ENCODE results near the gene AIPL1. TPM values are rescaled to one million over a fixed set of nuclear protein-coding genes. Genes with fewer than 3 reads are reported as not detected.

AIPL1 gene
- total and polyA plus RNA-seq, 2 of the 13 experiments (the other 11 are each of a cell fraction or from before 2014, with no cell fraction given): not detected

- TF ChIP-seq AHDC1 (CRISPR knock-in tag; IDR thresholded peaks at IDR 0.05; ENCODE audit: borderline replicate concordance) (peak; percentile 56; the same call in 1 of the 2 replicates), MIXL1 (CRISPR knock-in tag; IDR thresholded peaks at IDR 0.05) (peak; percentile 46; the same call in 1 of the 2 replicates), CREBL2 (CRISPR knock-in tag; IDR thresholded peaks at IDR 0.05; ENCODE audit: borderline replicate concordance) (no peak), ZNF331 (CRISPR knock-in tag; IDR thresholded peaks at IDR 0.05) (0 out of 2 replicates have a peak, but pooled peaks have one; percentile 9), POLR2A (IDR thresholded peaks at IDR 0.05; ENCODE audit: insufficient read depth in 1 of 2, low read depth in 2 of 2, low read length in 2 of 2) (peak in 1 of 2 experiments; percentile 45; a peak in 1 of 4 replicates), ZFX (CRISPR knock-in tag; IDR thresholded peaks at IDR 0.05; ENCODE audit: low read depth) (peak; percentile 13; the same call in 1 of the 2 replicates), CBFB (CRISPR knock-in tag; IDR thresholded peaks at IDR 0.05) (peak; percentile 84), ZNF263 (CRISPR knock-in tag; IDR thresholded peaks at IDR 0.05) (no peak), NR2F6 (IDR thresholded peaks at IDR 0.05) (peak; percentile 75), NR2F6 (CRISPR knock-in tag; IDR thresholded peaks at IDR 0.05) (0 out of 2 replicates have a peak, but pooled peaks have one; percentile 65), HOXA5 (CRISPR knock-in tag; IDR thresholded peaks at IDR 0.05) (no peak), NONO (IDR thresholded peaks at IDR 0.05) (no peak), NONO (CRISPR knock-in tag; conservative IDR thresholded peaks at IDR 0.05) (peak; percentile 47; the same call in 1 of the 2 replicates), RARA (CRISPR knock-in tag; IDR thresholded peaks at IDR 0.05) (peak; percentile 54; the same call in 1 of the 2 replicates), ATF3 (CRISPR knock-in tag; IDR thresholded peaks at IDR 0.05) (no peak), AKAP8 (CRISPR knock-in tag; IDR thresholded peaks at IDR 0.05) (no peak), JUN (CRISPR knock-in tag; IDR thresholded peaks at IDR 0.05) (no peak), SMAD3 (CRISPR knock-in tag; IDR thresholded peaks at IDR 0.05) (no peak), REPIN1 (CRISPR knock-in tag; IDR thresholded peaks at IDR 0.05; ENCODE audit: borderline replicate concordance, low read depth) (0 out of 2 replicates have a peak, but pooled peaks have one; percentile 38), ISX (CRISPR knock-in tag; conservative IDR thresholded peaks at IDR 0.05) (no peak), RFXAP (CRISPR knock-in tag; IDR thresholded peaks at IDR 0.05; ENCODE audit: borderline replicate concordance) (no peak), RXRB (CRISPR knock-in tag; IDR thresholded peaks at IDR 0.05; ENCODE audit: borderline replicate concordance) (0 out of 2 replicates have a peak, but pooled peaks have one; percentile 28), KMT2A (CRISPR knock-in tag; IDR thresholded peaks at IDR 0.05) (no peak), TBX2 (CRISPR knock-in tag; IDR thresholded peaks at IDR 0.05; ENCODE audit: borderline replicate concordance) (0 out of 2 replicates have a peak, but pooled peaks have one; percentile 30), ZNF703 (CRISPR knock-in tag; IDR thresholded peaks at IDR 0.05; ENCODE audit: borderline replicate concordance) (0 out of 2 replicates have a peak, but pooled peaks have one; percentile 74)
Observed at GRCh38 chr17:6392609-6393350, 42.1 kb downstream of the AIPL1 start (continued).
